K562 (cell line): ENCODE results near the gene ADM. TPM values are rescaled to one million over a fixed set of nuclear protein-coding genes. Genes with fewer than 3 reads are reported as not detected.

Experiments used
- ATAC-seq: fragments of 200-7000 bp; cut with Tn5 transposase; 3 replicates; pipeline ENCODE4 v1.9.1; 2020; ENCODE audit warnings: moderate library complexity
- BruUV-seq: library from RNA; stranded (reverse); fragments of 400-500 nt; replicated peaks from 2 replicates; lab custom pipeline; 2021; lab: Mats Ljungman, UMichigan
- CTCF ChIA-PET: fragments of 300-600 bp; formaldehyde crosslinking; extraction: SDS; loops from one replicate; lab custom pipeline; 2021; ENCODE audit warnings: low intra/inter-chr PET ratio; lab: Yijun Ruan, JAX
- POLR2A ChIA-PET: fragments of 300-600, 350-650 bp; sonication (Branson Sonifier 250); formaldehyde crosslinking; extraction: SDS; loops from one replicate; lab custom pipeline; 2021; ENCODE audit warnings: antibody characterized with exemption, inconsistent platforms; lab: Yijun Ruan, JAX
- DNase-seq, 4 experiments: peaks; one replicate each; pipeline versions ENCODE4 v3.0.0 to v3.0.0-alpha.2; 2011 to 2018; ENCODE audit warnings: low spot score in 3 of 4, mixed read lengths in 3 of 4; ENCODE audit errors: extremely low read depth in 1 of 4
- FAIRE-seq: peaks from 2 replicates; lab custom pipeline; 2011; peaks lifted over from hg19 to GRCh38; lab: Jason Lieb, UNC
- H2AFZ ChIP-seq: 2 replicates; pipeline ENCODE4 v1.6.0; 2011; ENCODE audit warnings: low read depth, low read length, control low read depth, inconsistent platforms
- H3K27ac ChIP-seq: fragments of 200-600 bp; 3 replicates; pipeline ENCODE4 v1.8.0; 2011; ENCODE audit warnings: low read depth, mild to moderate bottlenecking, control low read depth, inconsistent platforms, low read length, moderate library complexity, mixed read lengths; ENCODE audit errors: extremely low read depth
- H3K27me3 ChIP-seq, 2 experiments: fragments of 300-600 bp in 1 of 2; 2 replicates in 1 of 2; 3 replicates in 1 of 2; pipeline versions ENCODE4 v1.6.0 to v1.8.0; 2011; ENCODE audit warnings: inconsistent platforms in 2 of 2, low read length in 2 of 2, mild to moderate bottlenecking in 1 of 2, mixed read lengths in 1 of 2, moderate library complexity in 1 of 2; ENCODE audit not compliant: control insufficient read depth in 2 of 2, insufficient read depth in 2 of 2
- H3K36me3 ChIP-seq: fragments of 300-600 bp; 3 replicates; pipeline ENCODE4 v1.8.0; 2011; ENCODE audit warnings: mild to moderate bottlenecking, low read length, inconsistent platforms; ENCODE audit not compliant: control insufficient read depth, insufficient read depth
- H3K4me1 ChIP-seq, 2 experiments: fragments of 200-600 bp in 1 of 2; replicated peaks in 1 of 2; 2 replicates in 1 of 2; 3 replicates in 1 of 2; pipeline versions ENCODE4 v1.5.1 to v1.8.0; 2011; ENCODE audit warnings: inconsistent platforms in 2 of 2, low read length in 2 of 2, mild to moderate bottlenecking in 1 of 2, mixed read lengths in 1 of 2, moderate library complexity in 1 of 2; ENCODE audit not compliant: control insufficient read depth in 2 of 2, insufficient read depth in 2 of 2
- H3K4me2 ChIP-seq: 2 replicates; pipeline ENCODE4 v1.6.1; 2011; ENCODE audit warnings: low read length, control low read depth, inconsistent platforms, mixed read lengths; ENCODE audit not compliant: insufficient read depth
- H3K4me3 ChIP-seq: fragments of 200-600 bp; sonication (generic), shearing (Covaris generic); 2 replicates; pipeline ENCODE4 v1.5.1; 2016; ENCODE audit warnings: control low read depth, inconsistent platforms
- H3K79me2 ChIP-seq: fragments of 200-600 bp; 3 replicates; pipeline ENCODE4 v1.8.0; 2011; ENCODE audit warnings: low read length, inconsistent platforms; ENCODE audit not compliant: control insufficient read depth, insufficient read depth
- H3K9ac ChIP-seq, 2 experiments: 2 replicates each; pipeline versions ENCODE4 v1.6.0 to v1.6.1; 2011; ENCODE audit warnings: low read depth in 2 of 2, low read length in 2 of 2, control low read depth in 1 of 2, inconsistent platforms in 1 of 2, mild to moderate bottlenecking in 1 of 2, mixed read lengths in 1 of 2; ENCODE audit not compliant: insufficient read depth in 1 of 2
- H3K9me1 ChIP-seq: one replicate; pipeline ENCODE4 v1.6.0; 2011; ENCODE audit warnings: inconsistent platforms, mild to moderate bottlenecking, low read length, moderate library complexity; ENCODE audit not compliant: control insufficient read depth, insufficient read depth
- H3K9me3 ChIP-seq: replicated peaks from 2 replicates; pipeline ENCODE4 v1.5.1; 2011; ENCODE audit warnings: low read depth, low read length, inconsistent platforms; ENCODE audit not compliant: control insufficient read depth, insufficient read depth
- H4K20me1 ChIP-seq: replicated peaks from 2 replicates; pipeline ENCODE4 v1.6.1; 2011; ENCODE audit warnings: low read length, inconsistent platforms, mixed read lengths; ENCODE audit not compliant: control insufficient read depth, insufficient read depth
- EP300 ChIP-seq: IDR thresholded peaks from 2 replicates; pipeline ENCODE4 v1.6.1; 2012; ENCODE audit warnings: low read length, improper control_type of control experiment
- ETV6 ChIP-seq, 3 experiments: fragments of 150-350 bp in 1 of 3; sonication (generic) in 1 of 3; formaldehyde crosslinking in 1 of 3; IDR thresholded peaks; 2 replicates each; pipeline versions ENCODE4 v1.6.1 to v1.8.0; 2014 to 2022; ENCODE audit warnings: borderline replicate concordance in 2 of 3, low read depth in 2 of 3, antibody characterized with exemption in 1 of 3, low read length in 1 of 3, mild to moderate bottlenecking in 1 of 3, missing genetic modification reagents in 1 of 3
- HMG20B ChIP-seq: fragments of 250-450 bp; sonication (Bioruptor Pico); IDR thresholded peaks from 2 replicates; pipeline ENCODE4 v1.5.0; 2021; ENCODE audit warnings: mild to moderate bottlenecking
- L3MBTL2 ChIP-seq: fragments of 450-650 bp; IDR thresholded peaks from 2 replicates; pipeline ENCODE4 v1.6.1; 2016; ENCODE audit warnings: mild to moderate bottlenecking, moderate library complexity
- MCM7 ChIP-seq, 2 experiments: fragments of 450-650 bp; IDR thresholded peaks; 2 replicates each; pipeline ENCODE4 v1.6.1; 2016 to 2018
- POLR2AphosphoS5 ChIP-seq: IDR thresholded peaks from 2 replicates; pipeline ENCODE4 v1.6.1; 2011; ENCODE audit warnings: mild to moderate bottlenecking, low read depth, low read length, moderate library complexity; ENCODE audit not compliant: control insufficient read depth, insufficient read depth
- RBBP5 ChIP-seq: fragments of 200-600 bp; sonication (generic); IDR thresholded peaks from 2 replicates; pipeline ENCODE4 v1.6.1; 2012; ENCODE audit warnings: borderline replicate concordance, mild to moderate bottlenecking, low read length, control low read depth, inconsistent platforms; ENCODE audit not compliant: insufficient read depth, poor library complexity, severe bottlenecking
- SNAPC5 ChIP-seq: fragments of 250-450 bp; sonication (Bioruptor Pico); IDR thresholded peaks from 2 replicates; pipeline ENCODE4 v1.8.0; 2021; ENCODE audit warnings: moderate library complexity, mild to moderate bottlenecking, inconsistent platforms
- STAG1 ChIP-seq: sonication (generic); formaldehyde crosslinking; IDR thresholded peaks from 2 replicates; pipeline ENCODE4 v1.5.0; 2020; ENCODE audit warnings: missing genetic modification reagents, borderline replicate concordance
- ZBTB7A ChIP-seq: IDR thresholded peaks from 2 replicates; pipeline ENCODE4 v1.6.1; 2011; ENCODE audit warnings: low read depth, mild to moderate bottlenecking, low read length, moderate library complexity, borderline replicate concordance; ENCODE audit not compliant: control insufficient read depth
- ZNF146 ChIP-seq: IDR thresholded peaks from one replicate; pipeline ENCODE4 v1.6.1; 2018; ENCODE audit warnings: missing compliant biosample characterization; ENCODE audit not compliant: unreplicated experiment
- WGBS: fragments of 100-300 bp; shearing (Covaris generic); methylation state at CpG from one replicate; pipeline ENCODE4 v1.1.6; 2016; ENCODE audit warnings: low coverage, mixed read lengths; ENCODE audit not compliant: insufficient coverage; ENCODE audit errors: missing lambda C conversion rate; 5-methylcytosine and 5-hydroxymethylcytosine counted together
- in situ Hi-C: fragments of 300-500 bp; cut with MboI; formaldehyde crosslinking; loops from 4 replicates; pipeline ENCODE4 v1.15.0; 2018; ENCODE audit warnings: inconsistent platforms, mixed read lengths
- intact Hi-C: fragments of 100-400 bp; cut with micrococcal nuclease; formaldehyde crosslinking; loops from 2 replicates; pipeline ENCODE4 v1.14.2; 2022
- polyA plus RNA-seq, 8 experiments: library from polyadenylated mRNA; depleted of rRNA in 4 of 8; stranded (reverse) in 5 of 8; unstranded in 3 of 8; fragments of >200 nt; fragmentation: Nextera tagmentation in 2 of 8; fragmentation: Illumina TruSeq in 1 of 8; extraction: Ambion mirVana in 2 of 8; extraction: Trizol in 1 of 8; gene quantifications; 2 replicates each; pipeline versions ENCODE4 v1.2.1 to v1.2.3, GENCODE V29; 2011 to 2014; ENCODE audit warnings: inconsistent platforms in 1 of 8, missing spikeins in 1 of 8
- total RNA-seq, 7 experiments: library from RNA; depleted of rRNA in 6 of 7; stranded (reverse); fragments of >200 nt in 6 of 7; fragmentation: Illumina TruSeq in 2 of 7; extraction: Trizol in 2 of 7; gene quantifications; 2 replicates each; pipeline versions ENCODE4 v1.2.1 to v1.2.3, GENCODE V29; 2011 to 2021; ENCODE audit warnings: low replicate concordance in 1 of 7
- TF ChIP-seq, protein P1 (sequence below): fragments of 250-450 bp; sonication (Bioruptor Pico); IDR thresholded peaks from 2 replicates; pipeline ENCODE4 v1.4.0; 2020; ENCODE audit warnings: mild to moderate bottlenecking, moderate library complexity
- TF ChIP-seq, protein P2 (sequence below): sonication (generic); formaldehyde crosslinking; IDR thresholded peaks from 2 replicates; pipeline ENCODE4 v1.8.0; 2022; ENCODE audit warnings: mild to moderate bottlenecking, missing genetic modification reagents, borderline replicate concordance

Gene ADM
- total and polyA plus RNA-seq, 9 of the 15 experiments (the other 6 are each of a cell fraction or from before 2014, with no cell fraction given): 0.23 to 0.49 (median 0.32) TPM; not detected in 6

DNA sequence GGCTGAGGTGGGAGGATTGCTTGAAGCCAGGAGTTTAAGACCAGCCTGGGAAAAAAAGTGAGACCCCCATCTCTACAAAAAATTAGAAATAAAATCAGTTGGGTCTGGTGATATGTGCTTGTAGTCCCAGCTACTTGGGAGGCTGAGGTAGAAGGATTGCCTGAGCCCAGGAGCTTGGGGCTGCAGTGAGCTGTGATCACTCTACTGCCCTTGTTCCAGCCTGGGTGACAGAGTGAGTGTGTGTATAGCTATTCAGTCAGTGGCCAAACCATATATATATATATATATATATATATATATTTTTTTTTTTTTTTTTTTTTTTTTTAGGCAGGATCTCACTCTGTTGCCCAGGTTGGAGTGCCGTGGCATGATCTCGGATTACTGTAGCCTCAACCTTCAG is 24.5 kb downstream of the ADM start (continued):
- TF ChIP-seq RBBP5: no peak

DNA sequence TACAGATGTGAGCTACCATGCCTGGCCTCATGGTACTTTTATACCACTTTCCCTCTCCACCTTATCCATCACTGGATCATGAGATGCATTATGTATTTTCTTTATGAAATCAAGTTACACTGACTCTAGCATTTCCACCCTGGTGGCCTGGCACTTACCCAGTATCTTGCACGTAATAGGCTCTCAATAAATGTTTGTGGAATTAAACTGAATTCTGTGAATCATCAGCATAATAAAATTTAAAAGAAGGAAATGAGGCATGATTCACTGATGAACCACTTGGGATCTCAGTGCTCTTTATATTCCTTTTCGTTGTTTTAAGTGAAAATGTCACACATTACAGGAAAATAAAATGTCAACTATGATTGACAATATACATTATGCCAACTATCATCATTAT is 25.1 kb downstream of the ADM start:
- intact Hi-C loops: no loop called here
- POLR2A ChIA-PET: no interaction called here
- H3K27ac ChIP-seq: no peak overlapping the region
- in situ Hi-C loops: no loop called here
- no peaks in the 10 kb centered on the region; a peak in 1 of 5 replicates for H3K4me1 ChIP-seq
- H3K36me3 ChIP-seq: no peaks in the 10 kb centered on the region
- H3K4me2 ChIP-seq: no peak overlapping the region
- no TSS peak for BruUV-seq
- no peak for DNase-seq
- CTCF ChIA-PET: no interaction called here
- H2AFZ ChIP-seq: no peak overlapping the region
- no peaks in the 10 kb centered on the region for H4K20me1 ChIP-seq
- WGBS: 3% methylated on average over 2 of the region's 2 CpGs
- H3K79me2 ChIP-seq: no peaks in the 10 kb centered on the region
- ATAC-seq: no peak
- H3K9me3 ChIP-seq: no peaks in the 10 kb centered on the region
- H3K4me3 ChIP-seq: no peak overlapping the region
- no peak for FAIRE-seq
- no peak overlapping the region for H3K9ac ChIP-seq
- H3K27me3 ChIP-seq: peaks cover 0 to 5% of the 10 kb centered on the region in 2 experiments; a peak in 1 of 5 replicates
- no peaks in the 10 kb centered on the region for H3K9me1 ChIP-seq
- no peak for TF ChIP-seq L3MBTL2
- TF ChIP-seq MCM7 (IDR thresholded peaks at IDR 0.05): no peak
- TF ChIP-seq, protein P1, sequence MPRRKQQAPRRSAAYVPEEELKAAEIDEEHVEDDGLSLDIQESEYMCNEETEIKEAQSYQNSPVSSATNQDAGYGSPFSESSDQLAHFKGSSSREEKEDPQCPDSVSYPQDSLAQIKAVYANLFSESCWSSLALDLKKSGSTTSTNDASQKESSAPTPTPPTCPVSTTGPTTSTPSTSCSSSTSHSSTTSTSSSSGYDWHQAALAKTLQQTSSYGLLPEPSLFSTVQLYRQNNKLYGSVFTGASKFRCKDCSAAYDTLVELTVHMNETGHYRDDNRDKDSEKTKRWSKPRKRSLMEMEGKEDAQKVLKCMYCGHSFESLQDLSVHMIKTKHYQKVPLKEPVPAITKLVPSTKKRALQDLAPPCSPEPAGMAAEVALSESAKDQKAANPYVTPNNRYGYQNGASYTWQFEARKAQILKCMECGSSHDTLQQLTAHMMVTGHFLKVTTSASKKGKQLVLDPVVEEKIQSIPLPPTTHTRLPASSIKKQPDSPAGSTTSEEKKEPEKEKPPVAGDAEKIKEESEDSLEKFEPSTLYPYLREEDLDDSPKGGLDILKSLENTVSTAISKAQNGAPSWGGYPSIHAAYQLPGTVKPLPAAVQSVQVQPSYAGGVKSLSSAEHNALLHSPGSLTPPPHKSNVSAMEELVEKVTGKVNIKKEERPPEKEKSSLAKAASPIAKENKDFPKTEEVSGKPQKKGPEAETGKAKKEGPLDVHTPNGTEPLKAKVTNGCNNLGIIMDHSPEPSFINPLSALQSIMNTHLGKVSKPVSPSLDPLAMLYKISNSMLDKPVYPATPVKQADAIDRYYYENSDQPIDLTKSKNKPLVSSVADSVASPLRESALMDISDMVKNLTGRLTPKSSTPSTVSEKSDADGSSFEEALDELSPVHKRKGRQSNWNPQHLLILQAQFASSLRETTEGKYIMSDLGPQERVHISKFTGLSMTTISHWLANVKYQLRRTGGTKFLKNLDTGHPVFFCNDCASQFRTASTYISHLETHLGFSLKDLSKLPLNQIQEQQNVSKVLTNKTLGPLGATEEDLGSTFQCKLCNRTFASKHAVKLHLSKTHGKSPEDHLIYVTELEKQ (CRISPR knock-in tag): no peak
- TF ChIP-seq SNAPC5 (CRISPR knock-in tag): no peak
- no peak for TF ChIP-seq POLR2AphosphoS5
- no peak for TF ChIP-seq ZNF146 (CRISPR knock-in tag)
- no peak for TF ChIP-seq HMG20B (CRISPR knock-in tag)
- TF ChIP-seq, protein P2, sequence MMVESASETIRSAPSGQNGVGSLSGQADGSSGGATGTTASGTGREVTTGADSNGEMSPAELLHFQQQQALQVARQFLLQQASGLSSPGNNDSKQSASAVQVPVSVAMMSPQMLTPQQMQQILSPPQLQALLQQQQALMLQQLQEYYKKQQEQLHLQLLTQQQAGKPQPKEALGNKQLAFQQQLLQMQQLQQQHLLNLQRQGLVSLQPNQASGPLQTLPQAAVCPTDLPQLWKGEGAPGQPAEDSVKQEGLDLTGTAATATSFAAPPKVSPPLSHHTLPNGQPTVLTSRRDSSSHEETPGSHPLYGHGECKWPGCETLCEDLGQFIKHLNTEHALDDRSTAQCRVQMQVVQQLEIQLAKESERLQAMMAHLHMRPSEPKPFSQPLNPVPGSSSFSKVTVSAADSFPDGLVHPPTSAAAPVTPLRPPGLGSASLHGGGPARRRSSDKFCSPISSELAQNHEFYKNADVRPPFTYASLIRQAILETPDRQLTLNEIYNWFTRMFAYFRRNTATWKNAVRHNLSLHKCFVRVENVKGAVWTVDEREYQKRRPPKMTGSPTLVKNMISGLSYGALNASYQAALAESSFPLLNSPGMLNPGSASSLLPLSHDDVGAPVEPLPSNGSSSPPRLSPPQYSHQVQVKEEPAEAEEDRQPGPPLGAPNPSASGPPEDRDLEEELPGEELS: no peak
- no peak for TF ChIP-seq STAG1 (CRISPR knock-in tag)
- no peak for TF ChIP-seq ETV6 (IDR thresholded peaks at IDR 0.05; ENCODE audit: borderline replicate concordance in 1 of 2, low read depth in 2 of 2, low read length in 1 of 2)
- no peak for TF ChIP-seq ETV6 (CRISPR knock-in tag; IDR thresholded peaks at IDR 0.05; ENCODE audit: borderline replicate concordance)
- TF ChIP-seq ZBTB7A: no peak
- no peak for TF ChIP-seq EP300
